ENCODE results near the gene SPC24.

GRCh38 chr19:11111771-11112144 lies 43.8 kb downstream of the SPC24 start:
- TF ChIP-seq TCF12 (IDR thresholded peaks at IDR 0.05) (no peak), CTCF (IDR thresholded peaks at IDR 0.05) (no peak), POLR2AphosphoS5 (IDR thresholded peaks at IDR 0.05; ENCODE audit: low read depth, low read length) (no peak), USF1 (IDR thresholded peaks at IDR 0.05; ENCODE audit: borderline replicate concordance, low read depth) (no peak), CHD2 (IDR thresholded peaks at IDR 0.05; ENCODE audit: low read length, partially characterized antibody) (no peak), RCOR1 (IDR thresholded peaks at IDR 0.05; ENCODE audit: low read length) (no peak), EZH2phosphoT487 (IDR thresholded peaks at IDR 0.05; ENCODE audit: borderline replicate concordance, low read depth) (no peak)
